Esophagus squamous epithelium (tissue), 4 donors: Measurements from ENCODE around the gene SSC5D.

ENCODE experiments used
- CTCF ChIP-seq, 6 experiments: fragments of 450-650 bp in 4 of 6; fragments of 200-600 bp in 2 of 6; sonication (generic) in 2 of 6; IDR thresholded peaks; one replicate each; pipeline ENCODE4 v1.5.1; 2016 to 2019; ENCODE audit warnings: antibody characterized with exemption in 6 of 6, mild to moderate bottlenecking in 4 of 6, moderate library complexity in 4 of 6
- POLR2A ChIP-seq, 4 donors: fragments of 450-650 bp; IDR thresholded peaks; one replicate each; pipeline ENCODE4 v1.6.1; 2017; ENCODE audit warnings: antibody characterized with exemption in 4 of 4, mild to moderate bottlenecking in 4 of 4, moderate library complexity in 3 of 4

GRCh38 chr19:55497763-55498162, 9.5 kb downstream of the SSC5D start:
- TF ChIP-seq CTCF (IDR thresholded peaks at IDR 0.05): no peak
- no peak for TF ChIP-seq POLR2A (IDR thresholded peaks at IDR 0.05)
